Bladder microvascular endothelial cell (primary cell): ENCODE results near the gene SRP68. TPM values are rescaled to one million over a fixed set of nuclear protein-coding genes. Genes with fewer than 3 reads are reported as not detected.

ENCODE experiments used
- total RNA-seq: library from RNA; depleted of rRNA; stranded (reverse); fragments of >200 nt; gene quantifications from 2 replicates; pipeline ENCODE4 v1.2.3, GENCODE V29; 2014

Gene SRP68
- 25.1 and 54.9 TPM in 2 replicates for total RNA-seq

GRCh38 chr17:76072148-76072858 is at the start of gene SRP68:
TSS of gene SRP68 (minus strand) at chr17:76072517. CDS start at chr17:76072491, 26 bp downstream.

GRCh38 chr17:76103274-76104139 is 31.2 kb upstream of the SRP68 start, which contains the start of gene EXOC7:
TSS of gene EXOC7 (minus strand) at chr17:76103787. CDS start at chr17:76103692, 95 bp downstream.

GRCh38 chr17:76078860-76079534 is 6.7 kb upstream of the SRP68 start, which contains the start of gene ZACN:
TSS of gene ZACN (plus strand) at chr17:76079182. CDS start at chr17:76079265, 83 bp downstream.

GRCh38 chr17:76074390-76075363 is 2.4 kb upstream of the SRP68 start, which contains the start of gene GALR2:
TSS of gene GALR2 (plus strand) at chr17:76074781. CDS start at chr17:76074884, 103 bp downstream.

GRCh38 chr17:76027159-76027839 is 45.0 kb downstream of the SRP68 start, which contains the start of gene EVPL:
TSS of gene EVPL (minus strand) at chr17:76027306. CDS start at chr17:76027198, 108 bp downstream.

GRCh38 chr17:76000755-76001521 is 71.4 kb downstream of the SRP68 start, which contains the start of gene CDK3:
TSS of gene CDK3 (plus strand) at chr17:76000855. CDS start at chr17:76001426, 571 bp downstream.

Other genes starting within 250 kb of the SRP68 start
- gene UNC13D, start 228.1 kb downstream of the SRP68 start, total RNA-seq: 0.97 and 4.7 TPM in 2 replicates
- gene WBP2, start 217.2 kb downstream of the SRP68 start, total RNA-seq: 13.8 and 44.6 TPM in 2 replicates
- gene TRIM47, start 193.9 kb downstream of the SRP68 start, total RNA-seq: 65.4 and 91.7 TPM in 2 replicates
- gene TRIM65, start 175.6 kb downstream of the SRP68 start, total RNA-seq: 20.1 and 23.0 TPM in 2 replicates
- 27.4 and 33.4 TPM in 2 replicates for gene MRPL38, start 167.6 kb downstream of the SRP68 start, total RNA-seq
- 4.7 and 9.1 TPM in 2 replicates for gene FBF1, start 131.5 kb downstream of the SRP68 start, total RNA-seq
- gene ACOX1, start 93.4 kb downstream of the SRP68 start, total RNA-seq: 46.3 and 82.1 TPM in 2 replicates
- 15.2 and 16.0 TPM in 2 replicates for gene TEN1, start 93.3 kb downstream of the SRP68 start, total RNA-seq
- 0.81 and 2.7 TPM in 2 replicates for gene CDK3, start 71.7 kb downstream of the SRP68 start, total RNA-seq
- under 0.01 TPM in 1 of 2 replicates, not detected in the other for gene EVPL, start 45.2 kb downstream of the SRP68 start, total RNA-seq
- gene GALR2, start 2.3 kb upstream of the SRP68 start, total RNA-seq: 0.16 TPM in 1 of 2 replicates, not detected in the other
- gene ZACN, start 6.7 kb upstream of the SRP68 start, total RNA-seq: not detected in 2 replicates
- 51.8 and 129 TPM in 2 replicates for gene EXOC7, start 31.3 kb upstream of the SRP68 start, total RNA-seq
- under 0.01 TPM in 1 of 2 replicates, not detected in the other for gene FOXJ1, start 68.7 kb upstream of the SRP68 start, total RNA-seq
- 0.32 and 0.63 TPM in 2 replicates for gene RNF157, start 168.0 kb upstream of the SRP68 start, total RNA-seq
- 6.8 and 8.9 TPM in 2 replicates for gene UBALD2, start 192.8 kb upstream of the SRP68 start, total RNA-seq
- 3.1 and 10.4 TPM in 2 replicates for gene QRICH2, start 235.8 kb upstream of the SRP68 start, total RNA-seq